ENCODE results near the gene MED27. TPM values are rescaled to one million over a fixed set of nuclear protein-coding genes. Genes with fewer than 3 reads are reported as not detected.

Gene MED27
- total and polyA plus RNA-seq, 2 of the 8 experiments (the other 6 are each of a cell fraction or from before 2014, with no cell fraction given): 29.9 to 56.5 TPM

DNA sequence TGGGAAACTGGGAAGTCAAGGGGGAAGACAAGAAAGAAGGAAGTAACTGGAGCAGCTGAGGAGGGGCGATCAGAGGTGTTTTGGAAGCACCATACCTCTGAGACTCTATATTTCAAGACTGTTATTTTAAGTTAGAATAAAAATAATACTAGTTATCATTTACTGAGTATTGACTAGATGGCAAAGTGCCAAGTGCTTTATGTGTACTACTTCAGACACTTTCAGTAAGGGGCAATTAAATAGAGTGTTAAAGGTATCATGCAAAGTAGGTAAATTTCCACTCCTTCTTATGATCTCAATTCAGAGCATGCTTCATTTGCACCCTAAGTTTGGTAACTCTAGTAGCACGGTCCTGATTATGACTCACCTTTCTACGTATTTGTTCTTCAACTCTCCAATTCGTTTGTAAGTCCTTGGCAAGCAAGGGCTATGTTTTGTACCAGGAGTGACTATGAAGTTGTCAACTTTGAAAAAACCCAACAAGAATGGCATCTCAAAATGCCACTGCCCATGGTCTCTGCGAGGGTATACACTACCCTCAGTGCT is 187.4 kb downstream of the MED27 start:
- FAIRE-seq: no peak
- no peak overlapping the region for H2BK120ac ChIP-seq (replicated peaks; ENCODE audit: low read depth, low read length)
- no peak overlapping the region for H3K4me3 ChIP-seq (ENCODE audit: extremely low read depth in 1 of 4, insufficient read depth in 2 of 4, low read depth in 3 of 4, low read length in 4 of 4)
- no peak overlapping the region for H3K14ac ChIP-seq (ENCODE audit: insufficient read length)
- 0 out of 2 replicates have a peak overlapping the region, but pooled peaks have one; percentile 4 for H2BK5ac ChIP-seq (ENCODE audit: low read depth, low read length)
- H3K56ac ChIP-seq (replicated peaks; ENCODE audit: insufficient read length, low read depth, low read length): no peak overlapping the region
- H3K36me3 ChIP-seq (ENCODE audit: control insufficient read depth in 2 of 4, insufficient read depth in 4 of 4, low read length in 3 of 4): 0 out of 8 replicates have a peak, but pooled peaks cover 0 to 3% (median 0%) of the 10 kb centered on the region in 4 experiments
- peak overlapping the region; percentile 56; the same call in 1 of the 2 replicates for H2BK20ac ChIP-seq (ENCODE audit: low read length)
- H2AK5ac ChIP-seq (ENCODE audit: low read depth, low read length): no peak overlapping the region
- peak overlapping the region; percentile 30 to 63; a peak in 3 of 4 replicates for H3K4me2 ChIP-seq (ENCODE audit: insufficient read depth in 1 of 2, low read depth in 2 of 2, low read length in 2 of 2)
- H3K27me3 ChIP-seq (replicated peaks in 1 of 4; ENCODE audit: control insufficient read depth in 3 of 4, extremely low read depth in 1 of 4, insufficient read depth in 3 of 4, low read length in 3 of 4): no peaks in the 10 kb centered on the region
- ChIA-PET POLR2A (ENCODE audit: partially characterized antibody) (no interaction called here), CTCF (ENCODE audit: partially characterized antibody) (interaction anchor here (1.2 to 1.4 kb wide), 2 partner anchors 11 to 127 kb away, joined by 3 read pairs; no protein-coding TSS in a partner anchor)
- H2BK12ac ChIP-seq (ENCODE audit: low read depth, low read length): no peak overlapping the region
- H4K20me1 ChIP-seq (replicated peaks in 1 of 2; ENCODE audit: control insufficient read depth in 1 of 2, insufficient read depth in 2 of 2, low read length in 2 of 2): no peaks in the 10 kb centered on the region
- H3K23me2 ChIP-seq (ENCODE audit: low read depth, low read length): no peaks in the 10 kb centered on the region
- peak overlapping the region; percentile 63 for H3K4ac ChIP-seq (replicated peaks; ENCODE audit: insufficient read length, low read depth, low read length)
- H3K18ac ChIP-seq (ENCODE audit: extremely low read depth, low read length): no peak overlapping the region
- peaks cover 8 to 39% (median 35%) of the 10 kb centered on the region in 4 experiments for H3K4me1 ChIP-seq (replicated peaks in 1 of 4; ENCODE audit: control insufficient read depth in 3 of 4, insufficient read depth in 4 of 4, low read length in 3 of 4)
- H3K23ac ChIP-seq (ENCODE audit: insufficient read length): no peak overlapping the region
- H4K8ac ChIP-seq (ENCODE audit: extremely low read depth, insufficient read depth, low read length): no peak overlapping the region
- H3K79me2 ChIP-seq (ENCODE audit: control insufficient read depth in 1 of 2, insufficient read depth in 2 of 2, low read length in 2 of 2): no peaks in the 10 kb centered on the region
- no peak overlapping the region for H3K9ac ChIP-seq (replicated peaks in 1 of 4; ENCODE audit: extremely low read depth in 1 of 4, low read depth in 3 of 4, low read length in 3 of 4)
- no peak overlapping the region for H4K91ac ChIP-seq (replicated peaks; ENCODE audit: insufficient read length, low read length)
- no peak overlapping the region for H2AFZ ChIP-seq (ENCODE audit: low read length)
- no peak for DNase-seq (ENCODE audit: low read depth in 1 of 2, low spot score in 2 of 2)
- no peak overlapping the region for H4K5ac ChIP-seq (ENCODE audit: insufficient read length, low read depth, low read length)
- H3K79me1 ChIP-seq (ENCODE audit: low read depth, low read length): no peaks in the 10 kb centered on the region
- H3K9me3 ChIP-seq (ENCODE audit: insufficient read depth in 2 of 2, low read depth in 1 of 2, low read length in 1 of 2): no peaks in the 10 kb centered on the region
- H2BK15ac ChIP-seq (ENCODE audit: low read length): peak overlapping the region; percentile 51
- H3K27ac ChIP-seq (ENCODE audit: low read depth, low read length): no peak overlapping the region
- WGBS, 2 experiments (ENCODE audit: extremely low coverage in 1 of 2, insufficient coverage in 1 of 2, insufficient read length in 1 of 2, insufficient replicate concordance in 2 of 2, low coverage in 1 of 2, low lambda C conversion rate in 2 of 2, missing lambda C conversion rate in 1 of 2): 84% methylated on average over 5 of the region's 5 CpGs; no CpG with 5 or more reads in 1 of the 2 experiments
- TF ChIP-seq RBBP5 (IDR thresholded peaks at IDR 0.05; ENCODE audit: borderline replicate concordance, low read depth, low read length) (no peak), SP4 (IDR thresholded peaks at IDR 0.05; ENCODE audit: low read length) (no peak), CBX8 (IDR thresholded peaks at IDR 0.05; ENCODE audit: borderline replicate concordance, low read depth, low read length) (no peak), EGR1 (IDR thresholded peaks at IDR 0.05; ENCODE audit: borderline replicate concordance, low read depth, low read length) (no peak), HDAC2 (IDR thresholded peaks at IDR 0.05; ENCODE audit: borderline replicate concordance in 1 of 2, low read depth in 2 of 2, low read length in 2 of 2) (no peak), SAP30 (IDR thresholded peaks at IDR 0.05; ENCODE audit: insufficient read depth, insufficient replicate concordance, low read length) (no peak), ASH2L (IDR thresholded peaks at IDR 0.05; ENCODE audit: low read length) (no peak), JUN (IDR thresholded peaks at IDR 0.05; ENCODE audit: low read depth, low read length) (no peak), CBX5 (IDR thresholded peaks at IDR 0.05; ENCODE audit: low read depth, low read length) (no peak), RNF2 (IDR thresholded peaks at IDR 0.05; ENCODE audit: borderline replicate concordance, low read depth, low read length, missing control alignments, poor library complexity, severe bottlenecking) (no peak), SIRT6 (IDR thresholded peaks at IDR 0.05; ENCODE audit: low read length) (no peak)
- TF ChIP-seq, protein P1, sequence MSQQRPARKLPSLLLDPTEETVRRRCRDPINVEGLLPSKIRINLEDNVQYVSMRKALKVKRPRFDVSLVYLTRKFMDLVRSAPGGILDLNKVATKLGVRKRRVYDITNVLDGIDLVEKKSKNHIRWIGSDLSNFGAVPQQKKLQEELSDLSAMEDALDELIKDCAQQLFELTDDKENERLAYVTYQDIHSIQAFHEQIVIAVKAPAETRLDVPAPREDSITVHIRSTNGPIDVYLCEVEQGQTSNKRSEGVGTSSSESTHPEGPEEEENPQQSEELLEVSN (IDR thresholded peaks at IDR 0.05): no peak
